GM19438 (cell line): ENCODE measurements around the gene PITPNC1.
"Not testable (repeated sequence)": the region's sequence is repeated elsewhere in the genome, so short reads cannot be mapped to it uniquely, and the experiment has no call there.

Experiments
- ATAC-seq: cut with Tn5 transposase; IDR thresholded peaks from one replicate; pipeline ENCODE4 v1.9.1; 2021; ENCODE audit warnings: low read depth; ENCODE audit not compliant: unreplicated experiment

The PITPNC1 gene

DNA sequence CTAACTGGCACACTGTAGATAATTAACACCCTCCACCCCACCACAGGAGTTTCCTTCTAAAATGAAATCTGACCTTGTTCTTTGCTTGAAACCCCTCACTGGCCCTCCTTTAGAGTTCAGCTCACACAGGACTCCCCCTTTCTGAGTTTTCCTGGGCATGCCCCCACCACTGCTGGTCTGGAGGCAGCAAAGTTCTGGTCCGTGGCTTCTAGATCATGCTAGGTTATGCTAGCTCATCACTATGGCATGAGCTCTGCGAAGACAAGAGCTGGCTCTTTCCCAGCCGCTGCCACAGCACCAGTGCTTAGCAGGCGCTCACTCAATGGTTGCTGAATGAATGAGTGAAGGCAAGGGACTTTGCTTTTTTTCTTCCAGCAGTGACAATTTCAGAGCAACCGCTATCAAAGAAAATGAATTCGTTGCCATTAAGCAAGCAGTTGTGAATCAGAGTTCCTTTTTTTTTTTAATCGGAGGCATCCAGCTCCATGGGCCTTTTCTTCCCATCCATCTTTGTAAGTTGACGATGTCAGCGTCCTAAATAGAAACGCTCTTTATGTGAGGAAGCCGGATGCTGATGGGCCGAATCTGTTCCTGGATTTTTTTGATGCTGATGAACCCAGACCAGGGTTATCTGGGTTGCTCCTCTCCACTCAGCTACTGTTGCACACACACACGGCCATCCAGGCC, 259.9 kb downstream of the PITPNC1 start:
- ATAC-seq: no peak

DNA sequence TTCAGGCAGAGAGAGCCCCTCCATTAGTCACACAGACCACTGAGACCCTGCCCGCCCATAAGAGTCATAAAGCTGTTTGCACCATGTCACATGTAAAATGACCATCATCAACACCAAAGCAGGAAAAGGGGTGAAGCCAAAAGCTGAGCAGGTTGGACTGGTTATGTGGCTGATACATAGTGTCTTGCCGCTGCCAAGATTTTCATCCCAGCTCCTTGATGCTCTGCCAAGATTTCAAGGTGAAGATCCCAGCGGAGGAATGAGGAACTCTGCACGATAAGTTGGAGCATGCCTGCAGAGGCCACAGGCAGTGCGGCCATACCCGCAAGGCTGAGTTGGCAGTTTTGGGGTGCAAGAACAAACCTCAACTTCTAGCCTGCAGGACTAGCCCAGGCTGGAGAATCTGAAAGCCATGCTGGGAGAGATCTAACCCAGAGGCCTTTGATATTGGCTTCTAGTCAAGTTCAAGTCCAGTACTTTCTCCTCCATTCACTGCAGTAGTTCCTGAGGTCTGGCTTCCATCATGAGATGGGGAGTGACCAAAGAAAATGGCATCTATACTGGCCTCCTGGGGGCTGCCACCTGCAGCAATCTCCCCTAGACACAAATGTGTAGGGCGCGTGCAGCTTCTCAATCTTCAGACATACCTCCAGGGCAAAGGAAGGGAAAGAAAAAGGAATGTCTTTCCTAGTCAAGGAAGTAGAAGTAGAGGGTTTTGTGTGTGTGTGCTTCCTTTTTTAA, 261.0 kb downstream of the PITPNC1 start:
- no peak for ATAC-seq

DNA sequence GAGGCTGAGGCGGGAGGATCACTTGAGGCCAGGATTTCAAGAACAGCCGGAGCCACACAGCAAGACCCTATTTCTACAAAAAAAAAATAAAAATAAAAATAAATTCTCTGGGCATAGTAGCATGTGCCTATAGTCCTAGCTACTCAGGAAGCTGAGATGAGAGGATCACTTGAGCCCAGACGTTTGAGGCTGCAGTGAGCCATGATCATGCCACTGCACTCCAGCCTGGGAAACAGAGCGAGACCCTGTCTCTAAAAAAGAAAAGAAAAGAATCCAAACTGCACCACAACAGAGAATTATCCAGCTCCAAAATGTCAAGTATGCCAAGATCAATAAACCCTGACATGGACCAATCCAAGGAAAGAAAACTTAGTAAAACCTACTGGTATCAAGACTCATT, 261.8 kb downstream of the PITPNC1 start:
- ATAC-seq: no peak

DNA sequence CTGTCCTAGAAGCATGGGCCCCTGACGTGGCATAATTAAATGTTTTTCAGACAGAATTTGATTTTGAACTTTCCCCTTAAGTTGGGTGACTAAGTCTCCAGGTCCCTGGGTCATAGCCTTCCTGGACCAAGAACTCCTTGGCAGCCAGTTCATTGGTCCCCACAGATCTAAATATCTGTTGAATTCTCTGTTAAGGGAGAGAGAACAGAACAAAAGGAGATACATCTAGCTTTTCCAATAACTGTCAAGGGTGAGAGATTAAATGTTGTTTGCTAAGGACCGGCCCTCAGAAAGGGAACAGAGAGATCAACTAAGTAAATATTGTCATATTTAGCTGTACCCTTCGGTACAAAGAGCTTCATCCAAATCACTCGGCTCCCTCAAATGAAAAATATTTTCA, 262.5 kb downstream of the PITPNC1 start:
- no peak for ATAC-seq

DNA sequence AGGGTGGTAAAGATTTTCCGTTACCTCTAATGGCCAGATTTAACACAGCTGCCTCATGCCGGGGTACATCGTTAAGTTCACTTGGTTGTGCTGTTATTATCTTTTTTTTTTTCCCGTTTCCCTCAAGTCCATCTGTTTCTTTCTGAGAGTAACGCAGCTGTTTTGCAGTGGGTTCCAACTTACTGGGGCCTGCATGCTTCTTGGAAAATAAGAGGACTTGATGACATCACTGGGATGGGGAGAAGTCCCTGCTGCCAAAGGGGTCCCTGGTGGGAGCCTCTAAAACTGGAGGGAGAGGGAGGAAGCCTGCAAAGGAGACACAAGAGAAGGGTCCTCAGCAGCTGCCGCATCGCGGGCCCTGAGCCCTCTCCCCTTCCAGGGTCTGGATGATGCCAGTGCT, 262.9 kb downstream of the PITPNC1 start:
- ATAC-seq: no peak

DNA sequence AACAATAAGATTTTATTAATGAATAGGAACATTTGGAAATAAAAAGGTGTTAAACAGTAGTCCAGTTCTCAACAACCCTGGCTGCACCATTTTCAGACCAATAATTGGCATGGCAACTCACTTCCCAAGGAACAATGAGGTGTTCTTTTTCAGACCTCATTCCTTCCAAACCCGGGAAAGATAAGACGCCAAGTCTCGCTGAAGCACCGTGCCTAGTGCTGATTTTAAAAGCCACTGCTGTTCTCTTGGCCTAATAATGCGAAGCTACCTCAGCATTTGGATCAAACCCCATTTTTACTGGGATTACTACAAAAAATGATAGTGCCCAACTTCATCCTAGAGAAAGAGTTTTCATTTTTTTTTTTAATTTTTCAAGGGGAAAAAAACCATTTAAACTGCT, 265.4 kb downstream of the PITPNC1 start:
- no peak for ATAC-seq

DNA sequence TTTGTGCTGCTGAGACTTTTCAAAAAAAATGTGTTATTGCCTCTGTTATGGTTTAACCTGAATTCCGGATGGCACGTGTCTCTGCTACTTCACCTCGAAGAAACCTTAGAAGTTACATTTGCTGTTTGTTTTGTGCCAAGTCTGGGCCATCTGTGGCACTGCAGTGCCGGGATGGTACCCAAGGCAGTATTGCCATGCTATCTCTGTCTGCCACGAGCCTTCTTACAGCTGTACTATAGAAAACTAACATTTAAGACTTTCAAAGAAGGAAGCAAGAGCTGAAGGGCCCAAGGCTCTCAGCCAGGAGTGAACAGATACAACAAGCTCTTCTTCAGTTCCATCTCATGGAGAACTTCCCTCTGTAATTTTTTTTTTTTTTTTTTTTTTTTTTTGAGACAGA, 267.0 kb downstream of the PITPNC1 start:
- ATAC-seq: no peak

DNA sequence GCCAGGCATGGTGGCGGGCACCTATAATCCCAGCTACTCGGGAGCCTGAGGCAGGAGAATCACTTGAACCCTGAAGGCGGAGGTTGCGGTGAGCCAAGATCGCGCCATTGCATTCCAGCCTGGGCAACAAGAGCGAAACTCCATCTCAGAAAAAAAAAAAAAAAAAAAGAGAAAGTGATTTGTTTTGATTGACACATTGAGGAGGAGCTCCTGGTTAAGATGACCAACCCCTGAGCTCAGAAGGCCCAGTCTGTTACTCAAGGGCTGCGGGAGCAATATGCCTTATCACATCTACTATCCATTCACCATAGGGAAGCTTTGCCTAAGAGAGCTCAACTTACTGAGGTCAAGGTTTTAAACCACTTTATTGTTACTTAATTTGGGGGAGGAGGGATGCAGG, 268.1 kb downstream of the PITPNC1 start:
- not testable (repeated sequence) for ATAC-seq

DNA sequence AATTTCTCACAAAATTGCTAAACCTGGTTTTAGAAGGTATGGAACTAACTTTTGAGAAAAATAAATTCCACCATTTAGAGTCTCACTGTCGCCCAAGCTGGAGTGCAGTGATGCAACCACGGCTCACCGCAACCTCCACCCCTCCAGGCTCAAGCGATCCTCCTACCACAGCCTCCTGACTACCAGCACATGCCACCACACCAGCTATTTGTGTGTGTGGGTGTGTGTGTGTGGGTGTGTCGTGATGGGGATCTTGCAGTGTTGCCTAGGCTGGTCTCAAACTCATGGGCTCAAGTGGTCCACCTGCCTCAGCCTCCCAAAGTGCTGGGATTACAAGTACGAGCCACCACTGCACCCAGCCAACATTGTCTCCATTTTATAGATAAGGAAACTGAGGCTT, 269.4 kb downstream of the PITPNC1 start:
- ATAC-seq: no peak

DNA sequence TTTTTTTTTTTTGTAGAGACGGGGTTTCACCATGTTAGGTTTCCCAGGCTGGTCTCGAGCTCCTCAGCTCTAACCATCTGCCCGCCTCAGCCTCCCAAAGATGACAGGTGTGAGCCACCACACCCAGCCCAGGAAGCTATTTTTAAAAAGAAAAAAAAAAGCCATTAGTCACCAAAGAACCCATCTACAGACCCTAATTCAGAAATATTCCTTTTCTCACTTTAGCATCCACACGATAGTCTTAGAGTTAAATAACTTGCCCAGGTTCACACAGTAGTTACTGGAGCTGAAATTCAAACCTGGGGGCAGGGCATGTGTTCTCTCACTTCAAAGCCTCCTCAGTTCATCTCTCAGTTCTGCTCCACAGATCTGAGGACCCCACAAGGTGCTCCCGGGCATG, 270.4 kb downstream of the PITPNC1 start:
- no peak for ATAC-seq

DNA sequence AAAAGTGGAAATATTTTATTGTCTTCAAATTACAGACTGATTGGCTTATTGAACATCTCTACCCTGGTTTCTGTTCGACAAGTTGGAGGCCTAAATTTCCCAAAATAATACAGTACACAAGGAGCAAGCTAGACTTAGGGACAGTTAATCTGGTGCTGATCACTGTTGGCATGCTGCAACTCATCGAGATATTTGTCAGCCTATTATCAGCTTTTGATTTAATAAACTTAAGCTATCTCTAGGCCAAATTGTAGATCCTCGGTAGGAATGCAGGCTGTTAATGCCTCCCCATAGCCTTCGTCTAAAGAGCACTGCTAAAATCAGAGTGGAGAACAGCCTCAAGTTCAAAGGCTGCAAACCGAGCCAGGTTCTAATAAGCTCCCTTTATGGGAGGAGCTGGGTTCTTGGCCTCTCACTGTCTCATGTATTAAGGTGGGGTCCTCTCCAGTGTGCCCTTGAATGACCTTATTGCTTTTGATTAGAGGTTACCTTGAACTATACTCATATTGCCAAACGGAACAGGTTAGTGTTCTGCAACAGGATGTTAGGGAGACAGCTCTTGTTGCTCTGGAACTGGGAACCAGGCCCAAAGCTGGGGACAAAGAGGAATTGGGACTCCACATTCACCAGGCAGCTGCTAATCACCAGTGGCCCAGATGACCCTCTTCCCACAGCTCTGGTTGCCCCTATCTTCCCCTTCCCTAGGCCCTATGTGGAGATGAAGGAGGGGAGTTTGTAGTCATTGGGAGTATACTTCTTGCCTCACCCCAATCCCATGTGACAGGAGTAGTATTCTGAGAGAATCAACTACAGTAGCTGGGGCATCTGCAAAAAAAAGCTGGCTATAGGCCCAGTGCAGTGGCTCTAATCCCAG, 271.2 kb downstream of the PITPNC1 start:
- no peak for ATAC-seq

DNA sequence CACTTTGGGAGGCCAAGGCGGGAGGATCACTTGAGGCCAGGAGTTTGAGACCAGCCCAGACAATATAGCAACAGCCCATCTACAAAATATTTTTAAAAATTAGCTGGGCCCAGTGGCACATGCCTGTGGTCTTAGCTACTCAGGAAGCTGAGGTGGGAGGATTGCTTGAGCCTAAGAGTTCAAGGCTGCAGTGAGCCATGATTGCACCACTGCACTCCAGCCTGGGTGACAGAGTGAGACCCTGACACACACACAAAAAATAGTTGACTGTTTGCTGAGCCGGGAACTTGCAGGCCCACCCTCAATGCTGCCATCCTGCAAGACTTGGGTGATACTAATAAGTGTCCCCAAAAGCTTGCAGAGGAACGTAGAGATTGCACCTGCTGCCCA, 271.8 kb downstream of the PITPNC1 start:
- ATAC-seq: not testable (repeated sequence)

DNA sequence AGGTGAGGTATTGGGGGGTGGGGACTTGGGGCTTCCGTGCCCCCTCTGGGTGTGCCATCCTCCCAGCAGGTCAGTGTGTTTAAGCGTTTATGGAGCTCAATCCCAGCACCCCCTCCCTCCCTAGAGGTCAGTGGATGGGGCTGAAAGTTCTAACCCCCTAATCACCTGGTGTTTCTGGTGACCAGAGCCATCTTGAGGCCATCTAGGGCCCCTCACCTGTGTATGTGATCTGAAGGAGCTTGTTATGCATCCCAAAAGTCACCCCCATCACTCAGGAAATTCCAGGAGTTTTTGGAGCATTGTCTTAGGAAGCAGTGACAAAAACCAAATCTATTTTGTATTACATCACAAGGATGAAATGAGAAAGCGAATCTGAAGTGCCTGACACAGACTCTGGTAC, 272.8 kb downstream of the PITPNC1 start:
- ATAC-seq: no peak

DNA sequence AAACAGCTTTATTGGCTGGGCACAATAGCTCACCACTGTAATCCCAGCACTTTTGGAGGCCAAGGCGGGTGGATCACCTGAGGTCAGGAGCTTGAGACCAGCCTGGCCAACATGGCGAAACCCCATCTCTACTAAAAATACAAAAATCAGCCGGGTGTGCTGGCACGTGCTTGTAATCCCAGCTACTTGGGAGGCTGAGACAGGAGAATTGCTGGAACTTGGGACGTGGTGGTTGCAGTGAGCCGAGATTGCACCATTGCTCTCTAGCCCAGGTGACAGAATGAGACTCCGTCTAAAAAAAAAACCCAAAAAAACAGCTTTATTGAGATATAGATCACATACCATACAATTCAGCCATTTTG, 274.1 kb downstream of the PITPNC1 start:
- ATAC-seq: not testable (repeated sequence)

DNA sequence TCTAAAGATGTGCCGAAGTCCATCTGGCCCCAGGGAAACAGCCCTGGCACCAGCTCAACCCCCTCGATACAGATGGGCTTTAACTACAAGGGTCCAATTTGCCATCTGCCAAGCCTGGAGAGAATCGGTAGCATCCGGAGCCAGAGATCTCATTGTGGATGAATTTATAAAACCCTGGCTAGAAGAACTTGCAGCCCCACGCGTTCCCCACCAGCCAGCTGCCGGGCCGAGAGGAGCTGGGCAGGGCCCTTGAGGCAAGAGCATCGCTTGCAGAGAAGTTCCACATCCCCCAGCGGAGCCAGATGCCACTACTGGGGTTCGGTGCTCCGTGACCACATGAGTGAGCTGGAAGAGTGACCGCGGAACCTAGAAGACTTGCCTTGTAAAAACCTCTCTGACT, 275.4 kb downstream of the PITPNC1 start:
- ATAC-seq: no peak

DNA sequence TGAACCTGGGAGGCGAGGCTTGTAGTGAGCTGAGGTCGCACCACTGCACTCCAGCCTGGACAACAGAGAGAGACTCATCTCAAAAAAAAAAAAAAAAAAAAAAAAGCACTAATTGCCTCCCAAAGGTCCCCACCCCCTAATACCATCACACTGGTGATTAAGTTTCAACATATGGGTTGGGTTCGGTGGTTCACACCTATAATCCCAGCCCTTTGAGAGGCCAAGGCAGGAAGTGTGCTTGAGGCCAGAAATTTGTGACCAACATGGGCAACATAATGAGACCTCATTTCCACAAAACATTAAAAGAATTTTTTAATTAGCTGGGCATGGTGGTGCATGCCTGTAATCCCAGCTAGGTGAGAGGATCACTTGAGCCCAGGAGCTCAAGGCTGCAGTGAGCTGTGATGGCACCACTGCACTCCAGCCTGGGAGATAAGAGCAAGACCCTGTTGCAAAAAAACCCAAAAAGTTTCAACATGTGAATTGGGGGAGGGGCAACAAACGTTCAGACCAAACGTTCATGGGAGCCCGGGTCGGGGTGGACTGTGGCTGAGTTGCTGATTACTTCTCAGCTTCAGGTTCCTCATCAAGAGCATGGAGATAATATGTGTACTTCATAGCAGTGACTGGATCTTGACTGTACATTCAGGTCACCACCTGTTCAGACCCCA, 278.5 kb downstream of the PITPNC1 start:
- no peak for ATAC-seq

DNA sequence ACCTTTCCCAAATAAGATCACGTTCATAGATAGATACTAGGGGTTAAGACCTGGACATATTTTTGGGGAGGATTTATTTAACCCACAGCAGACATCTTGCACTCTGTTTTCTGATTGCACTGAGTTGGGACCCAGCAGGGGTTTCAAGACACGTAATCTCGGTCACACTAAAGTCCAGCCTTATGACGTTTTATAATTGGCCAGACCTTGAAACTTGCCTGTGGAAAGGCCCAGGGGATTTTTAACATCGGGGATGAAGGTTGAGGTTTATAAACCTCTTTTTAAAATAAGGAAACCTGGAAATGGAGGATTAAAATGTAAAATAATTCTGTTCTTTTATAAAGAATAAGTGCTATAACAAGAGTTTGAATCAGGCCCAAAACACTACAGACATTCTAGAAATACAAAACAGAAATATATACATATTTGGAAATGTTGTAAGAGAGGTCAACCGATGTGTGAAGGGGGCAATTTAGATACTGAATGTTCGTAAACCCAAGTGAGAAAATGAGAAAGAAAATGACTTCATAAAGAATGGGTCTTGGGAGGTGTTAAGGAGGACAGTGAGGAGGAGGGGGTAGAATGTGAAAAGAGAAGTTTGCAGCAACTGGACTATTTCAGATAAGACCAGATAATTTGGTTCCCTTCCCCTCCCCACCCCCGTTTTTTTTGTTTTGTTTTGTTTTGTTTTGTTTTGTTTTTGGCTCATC, 279.6 kb downstream of the PITPNC1 start:
- ATAC-seq: no peak

DNA sequence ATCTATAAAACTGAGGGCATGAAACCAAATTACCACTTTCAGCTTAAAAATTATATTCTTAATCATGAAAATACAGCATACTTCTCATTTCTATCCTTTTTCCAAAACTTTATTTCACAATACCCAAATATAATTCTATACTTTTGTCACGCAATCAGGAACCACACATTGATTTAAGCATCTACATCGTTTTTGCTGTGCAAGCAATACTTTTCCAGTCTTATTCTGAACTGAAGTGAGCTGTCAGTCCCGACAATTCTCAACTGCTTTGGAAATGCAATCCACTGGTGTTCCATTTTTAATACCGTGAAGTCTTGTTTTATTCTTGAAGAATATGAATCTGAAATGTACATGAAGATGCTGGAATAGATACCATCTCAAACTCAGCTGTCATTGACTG, 280.5 kb downstream of the PITPNC1 start:
- ATAC-seq: no peak

DNA sequence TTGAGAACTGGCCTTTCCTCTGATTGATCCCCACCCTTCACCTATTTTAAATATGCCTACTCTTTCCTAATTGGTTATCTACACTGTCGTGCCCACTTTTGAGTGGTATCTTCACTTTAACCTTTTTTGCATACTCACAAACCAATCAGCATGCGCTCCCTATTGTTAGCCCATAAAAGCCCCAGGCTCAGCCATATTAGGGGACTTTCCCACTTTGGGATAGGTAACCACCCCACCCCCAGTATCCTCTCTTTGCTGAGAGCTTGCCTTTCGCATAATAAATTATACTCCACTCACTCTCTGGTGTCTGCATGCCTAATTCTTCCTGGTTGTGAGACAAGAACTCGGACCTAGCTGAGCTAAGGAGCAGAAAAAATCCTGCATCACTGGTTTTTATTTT, 281.2 kb downstream of the PITPNC1 start:
- no peak for ATAC-seq

DNA sequence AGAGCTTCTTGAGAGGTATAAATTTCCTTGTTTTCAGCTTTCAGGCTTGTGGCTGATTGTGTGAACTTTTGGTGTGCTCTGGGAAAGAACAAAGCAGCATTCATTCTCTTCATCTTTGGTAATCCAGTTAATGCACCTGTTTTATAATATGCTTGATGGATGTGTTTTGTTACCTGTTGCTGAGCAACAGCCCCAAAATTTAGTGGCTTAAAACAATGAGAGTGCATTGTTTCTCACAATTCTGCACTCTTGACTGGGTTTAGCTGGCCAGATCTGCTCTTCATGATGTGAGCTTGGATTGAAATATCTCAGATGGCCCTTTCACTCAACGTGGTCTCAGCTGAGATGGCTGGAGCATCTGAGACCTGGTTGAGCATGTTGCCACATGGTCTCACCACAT, 281.9 kb downstream of the PITPNC1 start:
- no peak for ATAC-seq
